Type B pancreatic cell (in vitro differentiated cells): ENCODE data around the gene PNO1. TPM values are rescaled to one million over a fixed set of nuclear protein-coding genes. Genes with fewer than 3 reads are reported as not detected.

ENCODE experiments used
- DNase-seq: peaks from one replicate; pipeline ENCODE4 v3.0.0; 2021; ENCODE audit warnings: mixed read lengths; ENCODE audit not compliant: unreplicated experiment; ENCODE audit errors: extremely low spot score
- H3K27ac Mint-ChIP-seq: 2 replicates; pipeline ENCODE4 v1.8.0; 2021; ENCODE audit warnings: mild to moderate bottlenecking, mixed read lengths
- H3K27me3 Mint-ChIP-seq: 2 replicates; pipeline ENCODE4 v1.8.0; 2021; ENCODE audit warnings: mixed read lengths
- H3K36me3 Mint-ChIP-seq: 2 replicates; pipeline ENCODE4 v1.8.0; 2021; ENCODE audit warnings: mixed read lengths
- H3K4me1 Mint-ChIP-seq: one replicate; pipeline ENCODE4 v1.8.0; 2021; ENCODE audit warnings: mixed read lengths; ENCODE audit not compliant: unreplicated experiment
- H3K4me3 Mint-ChIP-seq: 2 replicates; pipeline ENCODE4 v1.8.0; 2021; ENCODE audit warnings: mild to moderate bottlenecking, mixed read lengths
- H3K9me3 Mint-ChIP-seq: 2 replicates; pipeline ENCODE4 v1.8.0; 2021; ENCODE audit warnings: mixed read lengths
- CTCF ChIP-seq: fragments of 200-600 bp; sonication (generic); conservative IDR thresholded peaks from 2 replicates; pipeline ENCODE4 v1.5.0; 2021; ENCODE audit warnings: antibody characterized with exemption, mild to moderate bottlenecking
- total RNA-seq: library from RNA; stranded (reverse); gene quantifications from 2 replicates; pipeline ENCODE4 v1.2.1, GENCODE V29; 2021; ENCODE audit warnings: low replicate concordance

PNO1 gene
- total RNA-seq, 1 donor from 2014 or later, result 13.5 TPM

GRCh38 chr2:68126561-68126960 is 31.1 kb upstream of the PNO1 start:
- no peak for TF ChIP-seq CTCF
- Mint-ChIP-seq H3K4me1 (peaks cover 14% of the 10 kb centered on the region), H3K4me3 (no peak overlapping the region), H3K9me3 (no peaks in the 10 kb centered on the region), H3K27ac (no peak overlapping the region), H3K36me3 (peaks cover 12% of the 10 kb centered on the region), H3K27me3 (no peaks in the 10 kb centered on the region)
- no peak for DNase-seq

GRCh38 chr2:68127358-68128242 is 30.1 kb upstream of the PNO1 start:
- Mint-ChIP-seq H3K36me3 (peaks cover 12% of the 10 kb centered on the region), H3K27me3 (no peaks in the 10 kb centered on the region), H3K9me3 (no peaks in the 10 kb centered on the region), H3K27ac (no peak overlapping the region), H3K4me1 (peaks cover 6% of the 10 kb centered on the region), H3K4me3 (no peak overlapping the region)
- no peak for TF ChIP-seq CTCF
- DNase-seq, result no peak

GRCh38 chr2:68134120-68134519 is 23.6 kb upstream of the PNO1 start:
- no peak for TF ChIP-seq CTCF
- Mint-ChIP-seq H3K4me1 (no peaks in the 10 kb centered on the region), H3K27ac (no peak overlapping the region), H3K36me3 (peaks cover 7% of the 10 kb centered on the region), H3K27me3 (no peaks in the 10 kb centered on the region), H3K9me3 (no peaks in the 10 kb centered on the region), H3K4me3 (no peak overlapping the region)
- DNase-seq, result no peak

- no peak overlapping the region for H3K4me3 Mint-ChIP-seq
- H3K27me3 Mint-ChIP-seq, result no peaks in the 10 kb centered on the region
- no peak for DNase-seq
- H3K27ac Mint-ChIP-seq, result no peak overlapping the region
- TF ChIP-seq CTCF, result no peak
- H3K36me3 Mint-ChIP-seq, result peaks cover 7% of the 10 kb centered on the region
- no peaks in the 10 kb centered on the region for H3K9me3 Mint-ChIP-seq
- no peaks in the 10 kb centered on the region for H3K4me1 Mint-ChIP-seq
Measured at GRCh38 chr2:68134554-68134953, 23.1 kb upstream of the PNO1 start.

GRCh38 chr2:68135448-68136320 is 22.0 kb upstream of the PNO1 start:
- Mint-ChIP-seq H3K27ac (no peak overlapping the region), H3K27me3 (no peaks in the 10 kb centered on the region), H3K36me3 (peaks cover 3% of the 10 kb centered on the region), H3K9me3 (no peaks in the 10 kb centered on the region), H3K4me3 (no peak overlapping the region), H3K4me1 (no peaks in the 10 kb centered on the region)
- no peak for TF ChIP-seq CTCF
- DNase-seq, result no peak
